ENCODE measurements around the gene MYH3.
A peak's percentile ranks its signal among the peaks of the same experiment; 100 is the strongest.

DNA sequence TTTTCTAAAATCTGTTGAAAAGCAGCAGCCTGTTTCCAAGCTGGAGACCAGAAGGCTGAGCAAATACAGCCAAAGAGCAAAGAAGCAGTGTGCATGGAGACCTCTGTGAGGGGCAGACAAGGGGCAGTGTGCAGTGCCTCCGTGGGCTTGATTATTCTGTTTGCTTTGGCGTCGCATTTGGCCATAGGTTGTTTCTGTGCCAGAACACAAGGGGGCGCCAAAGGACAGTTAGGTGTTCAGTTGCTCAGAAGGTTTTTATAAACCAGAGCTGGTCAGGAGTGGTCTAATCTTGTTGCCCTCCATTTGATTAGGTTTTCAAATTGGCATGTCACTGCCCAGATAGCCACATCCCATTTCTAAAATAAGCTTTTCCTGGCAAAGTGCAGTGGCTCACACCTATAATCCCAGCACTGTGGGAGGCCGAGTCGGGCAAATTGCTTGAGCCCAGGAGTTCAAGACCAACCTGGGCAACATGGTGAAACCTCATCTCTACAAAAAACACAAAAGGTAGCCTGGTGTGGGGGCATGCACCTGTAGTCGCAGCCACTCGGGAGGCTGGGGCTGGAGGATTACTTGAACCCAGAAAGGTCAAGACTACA, 10.6 kb downstream of the MYH3 start:
- TF ChIP-seq EZH2 (IDR thresholded peaks at IDR 0.05; ENCODE audit: low read length, unreplicated experiment) = no peak
- TF ChIP-seq, protein P1, sequence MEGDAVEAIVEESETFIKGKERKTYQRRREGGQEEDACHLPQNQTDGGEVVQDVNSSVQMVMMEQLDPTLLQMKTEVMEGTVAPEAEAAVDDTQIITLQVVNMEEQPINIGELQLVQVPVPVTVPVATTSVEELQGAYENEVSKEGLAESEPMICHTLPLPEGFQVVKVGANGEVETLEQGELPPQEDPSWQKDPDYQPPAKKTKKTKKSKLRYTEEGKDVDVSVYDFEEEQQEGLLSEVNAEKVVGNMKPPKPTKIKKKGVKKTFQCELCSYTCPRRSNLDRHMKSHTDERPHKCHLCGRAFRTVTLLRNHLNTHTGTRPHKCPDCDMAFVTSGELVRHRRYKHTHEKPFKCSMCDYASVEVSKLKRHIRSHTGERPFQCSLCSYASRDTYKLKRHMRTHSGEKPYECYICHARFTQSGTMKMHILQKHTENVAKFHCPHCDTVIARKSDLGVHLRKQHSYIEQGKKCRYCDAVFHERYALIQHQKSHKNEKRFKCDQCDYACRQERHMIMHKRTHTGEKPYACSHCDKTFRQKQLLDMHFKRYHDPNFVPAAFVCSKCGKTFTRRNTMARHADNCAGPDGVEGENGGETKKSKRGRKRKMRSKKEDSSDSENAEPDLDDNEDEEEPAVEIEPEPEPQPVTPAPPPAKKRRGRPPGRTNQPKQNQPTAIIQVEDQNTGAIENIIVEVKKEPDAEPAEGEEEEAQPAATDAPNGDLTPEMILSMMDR (conservative IDR thresholded peaks at IDR 0.05; ENCODE audit: low read depth, low read length) = peak; percentile 71
- TF ChIP-seq EZH2phosphoT487 (IDR thresholded peaks at IDR 0.05; ENCODE audit: borderline replicate concordance, low read length) = no peak
